Uterus (tissue), 2 donors: Measurements from ENCODE around the gene APOBEC3A.

Experiments used
- CTCF ChIP-seq, 4 experiments: fragments of 200-600 bp in 2 of 4; fragments of 450-650 bp in 2 of 4; sonication (generic) in 2 of 4; IDR thresholded peaks; one replicate each; pipeline ENCODE4 v1.5.1; 2016 to 2019; ENCODE audit warnings: antibody characterized with exemption in 4 of 4, mild to moderate bottlenecking in 2 of 4, moderate library complexity in 1 of 4
- POLR2A ChIP-seq, 2 donors: fragments of 450-650 bp; IDR thresholded peaks; one replicate each; pipeline ENCODE4 v1.6.1; 2016; ENCODE audit warnings: antibody characterized with exemption in 2 of 2, mild to moderate bottlenecking in 1 of 2, moderate library complexity in 1 of 2

GRCh38 chr22:38943201-38943600 is 14.2 kb upstream of the APOBEC3A start:
- TF ChIP-seq CTCF (IDR thresholded peaks at IDR 0.05) = no peak
- no peak for TF ChIP-seq POLR2A (IDR thresholded peaks at IDR 0.05)
